IMR-90 (cell line): ENCODE results near the gene ADARB2. TPM values are rescaled to one million over a fixed set of nuclear protein-coding genes. Genes with fewer than 3 reads are reported as not detected.
A peak's percentile ranks its signal among the peaks of the same experiment; 100 is the strongest.

Source experiments
- ATAC-seq: fragments of 200-7000 bp; cut with Tn5 transposase; 2 replicates; pipeline ENCODE4 v1.9.1; 2020; ENCODE audit warnings: low read depth, mild to moderate bottlenecking, moderate library complexity
- BruUV-seq: library from RNA; stranded (reverse); fragments of 400-500 nt; replicated peaks from 2 replicates; lab custom pipeline; 2021; lab: Mats Ljungman, UMichigan
- CTCF ChIA-PET: fragments of 300-600 bp; formaldehyde crosslinking; extraction: SDS; loops from one replicate; lab custom pipeline; 2021; ENCODE audit warnings: antibody characterized with exemption; lab: Yijun Ruan, JAX
- POLR2A ChIA-PET: fragments of 300-600 bp; sonication (Branson Sonifier 250); formaldehyde crosslinking; loops from one replicate; lab custom pipeline; 2022; ENCODE audit warnings: antibody characterized with exemption; ENCODE audit not compliant: unreplicated experiment; lab: Charles Lee
- DNase-seq: peaks from one replicate; pipeline ENCODE4 v3.0.0; 2013
- H2AFZ ChIP-seq: replicated peaks from 2 replicates; pipeline ENCODE3; 2013; ENCODE audit warnings: low read length, mild to moderate bottlenecking; ENCODE audit not compliant: poor library complexity
- H2AK5ac ChIP-seq: 2 replicates; pipeline ENCODE4 v1.6.1; 2013; ENCODE audit warnings: low read depth, low read length, inconsistent platforms
- H2AK9ac ChIP-seq: replicated peaks from 2 replicates; pipeline ENCODE3; 2013; ENCODE audit warnings: mild to moderate bottlenecking, low read depth, low read length, moderate library complexity; ENCODE audit not compliant: poor library complexity
- H2BK120ac ChIP-seq: 2 replicates; pipeline ENCODE4 v1.6.1; 2013; ENCODE audit warnings: low read depth, low read length, inconsistent platforms
- H2BK15ac ChIP-seq: 3 replicates; pipeline ENCODE4 v1.6.1; 2013; ENCODE audit warnings: low read depth, low read length, inconsistent platforms
- H2BK20ac ChIP-seq: 2 replicates; pipeline ENCODE4 v1.6.1; 2013; ENCODE audit warnings: low read depth, mild to moderate bottlenecking, inconsistent platforms, low read length, moderate library complexity
- H2BK5ac ChIP-seq: 2 replicates; pipeline ENCODE4 v1.6.1; 2013; ENCODE audit warnings: mild to moderate bottlenecking, low read depth, low read length, inconsistent platforms; ENCODE audit not compliant: poor library complexity, severe bottlenecking
- H3K14ac ChIP-seq: replicated peaks from 2 replicates; pipeline ENCODE4 v1.6.1; 2013; ENCODE audit warnings: low read depth, low read length, inconsistent platforms
- H3K18ac ChIP-seq: 2 replicates; pipeline ENCODE4 v1.6.1; 2013; ENCODE audit warnings: low read depth, low read length, control low read depth
- H3K23ac ChIP-seq: 2 replicates; pipeline ENCODE4 v1.6.1; 2013; ENCODE audit warnings: low read depth, low read length, inconsistent platforms
- H3K27ac ChIP-seq: 2 replicates; pipeline ENCODE4 v1.5.1; 2013; ENCODE audit warnings: mild to moderate bottlenecking, control low read depth, low read length; ENCODE audit not compliant: insufficient read depth
- H3K27me3 ChIP-seq: 2 replicates; pipeline ENCODE4 v1.6.1; 2013; ENCODE audit warnings: low read length; ENCODE audit not compliant: control insufficient read depth, insufficient read depth
- H3K36me3 ChIP-seq: 2 replicates; pipeline ENCODE4 v1.6.1; 2013; ENCODE audit warnings: low read length, mixed read lengths; ENCODE audit not compliant: control insufficient read depth, insufficient read depth
- H3K4ac ChIP-seq: 2 replicates; pipeline ENCODE4 v1.6.1; 2013; ENCODE audit warnings: low read depth, low read length, inconsistent platforms
- H3K4me1 ChIP-seq: 2 replicates; pipeline ENCODE4 v1.6.1; 2013; ENCODE audit warnings: low read length, mixed read lengths; ENCODE audit not compliant: control insufficient read depth, insufficient read depth
- H3K4me2 ChIP-seq: 2 replicates; pipeline ENCODE4 v1.6.1; 2013; ENCODE audit warnings: low read depth, mild to moderate bottlenecking, control low read depth, low read length, moderate library complexity
- H3K4me3 ChIP-seq: 2 replicates; pipeline ENCODE4 v1.5.1; 2013; ENCODE audit warnings: low read depth, mild to moderate bottlenecking, control low read depth, low read length, moderate library complexity; ENCODE audit not compliant: insufficient read depth
- H3K56ac ChIP-seq: 2 replicates; pipeline ENCODE4 v1.6.1; 2013; ENCODE audit warnings: low read length, inconsistent platforms; ENCODE audit not compliant: insufficient read depth; ENCODE audit errors: extremely low read depth
- H3K79me1 ChIP-seq, 2 experiments: 2 replicates each; pipeline ENCODE4 v1.6.1; 2013; ENCODE audit warnings: low read length in 2 of 2, inconsistent platforms in 1 of 2, low read depth in 1 of 2
- H3K9ac ChIP-seq: 2 replicates; pipeline ENCODE4 v1.6.1; 2013; ENCODE audit warnings: low read depth, low read length, control low read depth
- H3K9me1 ChIP-seq: 2 replicates; pipeline ENCODE4 v1.6.1; 2013; ENCODE audit warnings: low read length, inconsistent platforms; ENCODE audit not compliant: insufficient read depth
- H3K9me3 ChIP-seq: 2 replicates; pipeline ENCODE4 v1.6.1; 2013; ENCODE audit warnings: low read length; ENCODE audit not compliant: control insufficient read depth, insufficient read depth
- H4K20me1 ChIP-seq: 2 replicates; pipeline ENCODE4 v1.6.1; 2013; ENCODE audit warnings: low read length, inconsistent platforms; ENCODE audit not compliant: insufficient read depth
- H4K5ac ChIP-seq: 2 replicates; pipeline ENCODE4 v1.6.1; 2013; ENCODE audit warnings: mild to moderate bottlenecking, low read depth, low read length, control low read depth
- H4K8ac ChIP-seq, 2 experiments: 2 replicates each; pipeline ENCODE4 v1.6.1; 2013; ENCODE audit warnings: low read depth in 2 of 2, low read length in 2 of 2, control low read depth in 1 of 2, inconsistent platforms in 1 of 2
- H4K91ac ChIP-seq: 2 replicates; pipeline ENCODE4 v1.6.1; 2013; ENCODE audit warnings: low read depth, low read length, inconsistent platforms; ENCODE audit not compliant: insufficient read depth
- BHLHE40 ChIP-seq: fragments of 150-350 bp; IDR thresholded peaks from 2 replicates; pipeline ENCODE4 v1.6.1; 2016; ENCODE audit warnings: mild to moderate bottlenecking, low read depth, low read length
- CEBPB ChIP-seq: IDR thresholded peaks from 2 replicates; pipeline ENCODE4 v1.6.1; 2012; ENCODE audit warnings: low read depth, low read length, improper control_type of control experiment
- CHD1 ChIP-seq: IDR thresholded peaks from 2 replicates; pipeline ENCODE4 v1.6.1; 2012; ENCODE audit warnings: low read depth, low read length, improper control_type of control experiment
- FOS ChIP-seq: fragments of 150-350 bp; IDR thresholded peaks from 2 replicates; pipeline ENCODE4 v1.6.1; 2016; ENCODE audit warnings: low read depth, low read length
- MAFK ChIP-seq: IDR thresholded peaks from 2 replicates; pipeline ENCODE4 v1.6.1; 2012; ENCODE audit warnings: low read depth, low read length, improper control_type of control experiment
- MAZ ChIP-seq: IDR thresholded peaks from 2 replicates; pipeline ENCODE4 v1.6.1; 2012; ENCODE audit warnings: low read depth, mild to moderate bottlenecking, low read length, improper control_type of control experiment, moderate library complexity, borderline replicate concordance
- MXI1 ChIP-seq: IDR thresholded peaks from 2 replicates; pipeline ENCODE4 v1.6.1; 2012; ENCODE audit warnings: low read depth, mild to moderate bottlenecking, low read length, moderate library complexity, borderline replicate concordance
- NFE2L2 ChIP-seq: fragments of 150-350 bp; IDR thresholded peaks from 2 replicates; pipeline ENCODE4 v1.6.1; 2016; ENCODE audit warnings: low read depth, mild to moderate bottlenecking, low read length
- POLR2A ChIP-seq: IDR thresholded peaks from 2 replicates; pipeline ENCODE4 v1.6.1; 2012; ENCODE audit warnings: mild to moderate bottlenecking, low read depth, low read length
- RAD21 ChIP-seq: IDR thresholded peaks from 2 replicates; pipeline ENCODE4 v1.6.1; 2012; ENCODE audit warnings: low read length, improper control_type of control experiment
- RCOR1 ChIP-seq: IDR thresholded peaks from 2 replicates; pipeline ENCODE4 v1.6.1; 2012; ENCODE audit warnings: mild to moderate bottlenecking, low read length, improper control_type of control experiment; ENCODE audit not compliant: insufficient replicate concordance
- RFX5 ChIP-seq: IDR thresholded peaks from 2 replicates; pipeline ENCODE4 v1.8.0; 2012; ENCODE audit warnings: low read depth, mild to moderate bottlenecking, low read length, moderate library complexity
- SMC3 ChIP-seq: fragments of 150-350 bp; IDR thresholded peaks from 2 replicates; pipeline ENCODE4 v1.6.1; 2016; ENCODE audit warnings: low read depth, mild to moderate bottlenecking, antibody characterized with exemption, low read length, moderate library complexity
- WGBS, 2 experiments: methylation state at CpG; one replicate each; pipeline versions ENCODE4 v1.1.5 to v1.1.7; 2013; ENCODE audit warnings: missing lambda C conversion rate in 2 of 2; ENCODE audit not compliant: insufficient read length in 1 of 2; ENCODE audit errors: extremely low coverage in 2 of 2; 5-methylcytosine and 5-hydroxymethylcytosine counted together
- dilution Hi-C: fragments of 300-500 bp; cut with HindIII; formaldehyde crosslinking; loops from one replicate; pipeline ENCODE4 v1.14.3; 2018; ENCODE audit warnings: low sequenced_read_pairs; ENCODE audit not compliant: unreplicated experiment
- in situ Hi-C: fragments of 300-500 bp; cut with MboI; formaldehyde crosslinking; loops from 3 replicates; pipeline ENCODE4 v1.14.3; 2019; ENCODE audit warnings: low sequenced_read_pairs, inconsistent platforms, mixed read lengths
- intact Hi-C: fragments of 100-400 bp; cut with micrococcal nuclease; formaldehyde crosslinking; loops from 2 replicates; pipeline ENCODE4 v1.10.0; 2022
- polyA plus RNA-seq, 3 experiments: library from polyadenylated mRNA; depleted of rRNA; stranded (reverse); fragments of >200 nt; gene quantifications; 2 replicates each; pipeline ENCODE4 v1.2.3, GENCODE V29; 2012; ENCODE audit warnings: low replicate concordance in 1 of 3
- total RNA-seq: library from RNA; depleted of rRNA; stranded (reverse); fragments of >200 nt; gene quantifications from 2 replicates; pipeline ENCODE4 v1.2.3, GENCODE V29; 2012
- TF ChIP-seq, protein P1 (sequence below): fragments of 150-350 bp; IDR thresholded peaks from 2 replicates; pipeline ENCODE4 v1.6.1; 2017; ENCODE audit warnings: mild to moderate bottlenecking, antibody characterized with exemption, low read length, low read depth
- TF ChIP-seq, protein P2 (sequence below): fragments of 150-350 bp; IDR thresholded peaks from 2 replicates; pipeline ENCODE4 v1.6.1; 2016; ENCODE audit warnings: low read depth, mild to moderate bottlenecking, low read length, moderate library complexity, borderline replicate concordance
- TF ChIP-seq, protein P3 (sequence below): conservative IDR thresholded peaks from 2 replicates; pipeline ENCODE4 v1.5.1; 2012; ENCODE audit warnings: mild to moderate bottlenecking, low read depth, low read length, improper control_type of control experiment

The ADARB2 gene
- total and polyA plus RNA-seq, 2 of the 4 experiments (the other 2 are of a cell fraction): not detected

DNA sequence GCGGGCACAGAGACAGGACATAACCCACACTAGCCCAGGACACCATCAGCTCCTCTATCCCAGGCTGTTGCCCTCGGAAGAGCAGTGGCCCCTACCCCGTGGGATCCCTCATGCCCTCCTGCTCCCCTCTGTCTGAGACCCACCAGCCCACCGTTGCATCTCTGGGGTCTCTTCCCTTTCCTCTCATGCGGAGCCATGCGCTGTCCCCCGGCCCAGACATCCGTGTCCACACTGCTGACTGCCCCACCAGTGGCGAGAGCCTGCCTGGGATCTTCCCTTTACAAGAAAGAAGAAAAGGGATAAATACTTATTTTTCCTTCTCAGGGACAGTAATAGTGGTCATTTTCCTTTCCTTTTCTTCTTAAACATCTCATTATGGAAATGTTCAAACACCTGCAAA lies 565.7 kb downstream of the ADARB2 start:
- no peaks in the 10 kb centered on the region for H3K79me1 ChIP-seq
- no peak overlapping the region for H3K18ac ChIP-seq
- intact Hi-C loops (no loop called here), dilution Hi-C loops (no loop called here), in situ Hi-C loops (no loop called here)
- H4K20me1 ChIP-seq: no peaks in the 10 kb centered on the region
- H3K36me3 ChIP-seq: no peaks in the 10 kb centered on the region
- no peak overlapping the region for H4K91ac ChIP-seq
- H4K5ac ChIP-seq: no peak overlapping the region
- H2BK120ac ChIP-seq: no peak overlapping the region
- no peak overlapping the region for H3K27ac ChIP-seq
- H2BK5ac ChIP-seq: no peak overlapping the region
- no peak for ATAC-seq
- H3K4ac ChIP-seq: no peak overlapping the region
- peak overlapping the region; percentile 21 for H2AFZ ChIP-seq
- H2AK5ac ChIP-seq: no peak overlapping the region
- no peak overlapping the region for H3K9ac ChIP-seq
- H3K56ac ChIP-seq: no peak overlapping the region
- H3K9me3 ChIP-seq: no peaks in the 10 kb centered on the region
- no peaks in the 10 kb centered on the region; the same call in 1 of the 2 replicates for H3K9me1 ChIP-seq
- TF ChIP-seq BHLHE40 (no peak), CEBPB (no peak), FOS (no peak), MXI1 (no peak), POLR2A (no peak), RCOR1 (no peak), CHD1 (no peak), MAZ (no peak), RFX5 (no peak), NFE2L2 (no peak), SMC3 (no peak), MAFK (no peak), RAD21 (no peak)
- TF ChIP-seq, protein P1, sequence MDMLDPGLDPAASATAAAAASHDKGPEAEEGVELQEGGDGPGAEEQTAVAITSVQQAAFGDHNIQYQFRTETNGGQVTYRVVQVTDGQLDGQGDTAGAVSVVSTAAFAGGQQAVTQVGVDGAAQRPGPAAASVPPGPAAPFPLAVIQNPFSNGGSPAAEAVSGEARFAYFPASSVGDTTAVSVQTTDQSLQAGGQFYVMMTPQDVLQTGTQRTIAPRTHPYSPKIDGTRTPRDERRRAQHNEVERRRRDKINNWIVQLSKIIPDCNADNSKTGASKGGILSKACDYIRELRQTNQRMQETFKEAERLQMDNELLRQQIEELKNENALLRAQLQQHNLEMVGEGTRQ: no peak
- TF ChIP-seq, protein P2, sequence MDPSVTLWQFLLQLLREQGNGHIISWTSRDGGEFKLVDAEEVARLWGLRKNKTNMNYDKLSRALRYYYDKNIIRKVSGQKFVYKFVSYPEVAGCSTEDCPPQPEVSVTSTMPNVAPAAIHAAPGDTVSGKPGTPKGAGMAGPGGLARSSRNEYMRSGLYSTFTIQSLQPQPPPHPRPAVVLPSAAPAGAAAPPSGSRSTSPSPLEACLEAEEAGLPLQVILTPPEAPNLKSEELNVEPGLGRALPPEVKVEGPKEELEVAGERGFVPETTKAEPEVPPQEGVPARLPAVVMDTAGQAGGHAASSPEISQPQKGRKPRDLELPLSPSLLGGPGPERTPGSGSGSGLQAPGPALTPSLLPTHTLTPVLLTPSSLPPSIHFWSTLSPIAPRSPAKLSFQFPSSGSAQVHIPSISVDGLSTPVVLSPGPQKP: no peak
- TF ChIP-seq, protein P3, sequence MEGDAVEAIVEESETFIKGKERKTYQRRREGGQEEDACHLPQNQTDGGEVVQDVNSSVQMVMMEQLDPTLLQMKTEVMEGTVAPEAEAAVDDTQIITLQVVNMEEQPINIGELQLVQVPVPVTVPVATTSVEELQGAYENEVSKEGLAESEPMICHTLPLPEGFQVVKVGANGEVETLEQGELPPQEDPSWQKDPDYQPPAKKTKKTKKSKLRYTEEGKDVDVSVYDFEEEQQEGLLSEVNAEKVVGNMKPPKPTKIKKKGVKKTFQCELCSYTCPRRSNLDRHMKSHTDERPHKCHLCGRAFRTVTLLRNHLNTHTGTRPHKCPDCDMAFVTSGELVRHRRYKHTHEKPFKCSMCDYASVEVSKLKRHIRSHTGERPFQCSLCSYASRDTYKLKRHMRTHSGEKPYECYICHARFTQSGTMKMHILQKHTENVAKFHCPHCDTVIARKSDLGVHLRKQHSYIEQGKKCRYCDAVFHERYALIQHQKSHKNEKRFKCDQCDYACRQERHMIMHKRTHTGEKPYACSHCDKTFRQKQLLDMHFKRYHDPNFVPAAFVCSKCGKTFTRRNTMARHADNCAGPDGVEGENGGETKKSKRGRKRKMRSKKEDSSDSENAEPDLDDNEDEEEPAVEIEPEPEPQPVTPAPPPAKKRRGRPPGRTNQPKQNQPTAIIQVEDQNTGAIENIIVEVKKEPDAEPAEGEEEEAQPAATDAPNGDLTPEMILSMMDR: no peak
- H3K14ac ChIP-seq: no peak overlapping the region
- 60% methylated on average over 1 of the region's 9 CpGs; no CpG with 5 or more reads in 1 of the 2 experiments for WGBS, 2 experiments
- H4K8ac ChIP-seq: no peak overlapping the region
- no peak overlapping the region for H2BK15ac ChIP-seq
- no peak for DNase-seq
- no peak overlapping the region for H3K4me3 ChIP-seq
- H3K4me2 ChIP-seq: no peak overlapping the region
- ChIA-PET POLR2A (no interaction called here), CTCF (no interaction called here)
- no peaks in the 10 kb centered on the region; the same call in 1 of the 2 replicates for H3K27me3 ChIP-seq
- no peak overlapping the region for H3K23ac ChIP-seq
- BruUV-seq: no TSS peak
- no peak overlapping the region for H2AK9ac ChIP-seq
- no peak overlapping the region for H2BK20ac ChIP-seq
- no peaks in the 10 kb centered on the region for H3K4me1 ChIP-seq
